Body of pancreas (tissue), 4 donors: Measurements from ENCODE around the gene ANGPTL2.

Source experiments
- POLR2A ChIP-seq, 3 donors: fragments of 450-650 bp; IDR thresholded peaks; one replicate each; pipeline ENCODE4 v1.6.1; 2016; ENCODE audit warnings: antibody characterized with exemption in 3 of 3, mild to moderate bottlenecking in 2 of 3
- TF ChIP-seq, protein P1 (sequence below), 7 experiments: fragments of 450-650 bp in 4 of 7; fragments of 200-600 bp in 3 of 7; sonication (generic) in 3 of 7; IDR thresholded peaks; one replicate each; pipeline ENCODE4 v1.5.1; 2016 to 2019; ENCODE audit warnings: antibody characterized with exemption in 7 of 7

DNA sequence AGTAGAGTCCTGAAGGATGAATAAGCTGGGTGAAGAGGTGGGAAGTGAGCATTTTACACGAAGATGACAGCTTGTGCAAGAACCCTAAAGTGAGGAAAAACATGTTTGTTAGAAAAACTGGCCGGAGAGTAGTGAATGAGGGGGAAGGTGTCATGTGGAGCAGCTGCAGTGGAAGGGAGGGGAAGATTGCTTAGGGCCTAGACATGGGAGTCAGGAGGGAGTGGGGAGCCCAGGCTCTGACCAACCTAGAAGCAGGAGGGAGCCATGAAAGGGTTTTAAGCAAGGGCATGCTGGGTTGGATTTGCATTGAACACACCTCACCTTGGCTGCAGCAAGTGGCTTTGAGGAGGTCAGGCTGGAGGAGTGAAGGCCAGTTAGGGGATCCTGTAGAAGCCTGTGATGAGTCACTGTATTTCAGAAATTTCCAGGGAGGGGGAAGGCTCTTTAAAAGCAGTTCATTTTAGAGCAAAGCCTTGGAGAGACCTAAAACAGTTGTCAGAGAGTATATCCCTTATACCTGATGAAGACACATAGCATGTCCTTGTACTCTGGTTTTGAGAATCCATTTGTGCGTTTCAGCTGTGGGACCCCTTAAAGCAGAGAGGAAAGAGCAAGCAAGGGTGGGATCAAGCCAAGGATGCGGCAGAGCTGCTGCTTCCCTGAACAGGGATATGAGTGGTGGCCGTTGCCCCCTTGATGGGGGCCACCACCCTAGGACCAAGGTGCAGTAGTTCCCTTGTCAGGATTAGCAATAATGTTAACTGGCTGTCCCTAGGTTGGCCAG lies 45.4 kb downstream of the ANGPTL2 start:
- TF ChIP-seq, protein P1, sequence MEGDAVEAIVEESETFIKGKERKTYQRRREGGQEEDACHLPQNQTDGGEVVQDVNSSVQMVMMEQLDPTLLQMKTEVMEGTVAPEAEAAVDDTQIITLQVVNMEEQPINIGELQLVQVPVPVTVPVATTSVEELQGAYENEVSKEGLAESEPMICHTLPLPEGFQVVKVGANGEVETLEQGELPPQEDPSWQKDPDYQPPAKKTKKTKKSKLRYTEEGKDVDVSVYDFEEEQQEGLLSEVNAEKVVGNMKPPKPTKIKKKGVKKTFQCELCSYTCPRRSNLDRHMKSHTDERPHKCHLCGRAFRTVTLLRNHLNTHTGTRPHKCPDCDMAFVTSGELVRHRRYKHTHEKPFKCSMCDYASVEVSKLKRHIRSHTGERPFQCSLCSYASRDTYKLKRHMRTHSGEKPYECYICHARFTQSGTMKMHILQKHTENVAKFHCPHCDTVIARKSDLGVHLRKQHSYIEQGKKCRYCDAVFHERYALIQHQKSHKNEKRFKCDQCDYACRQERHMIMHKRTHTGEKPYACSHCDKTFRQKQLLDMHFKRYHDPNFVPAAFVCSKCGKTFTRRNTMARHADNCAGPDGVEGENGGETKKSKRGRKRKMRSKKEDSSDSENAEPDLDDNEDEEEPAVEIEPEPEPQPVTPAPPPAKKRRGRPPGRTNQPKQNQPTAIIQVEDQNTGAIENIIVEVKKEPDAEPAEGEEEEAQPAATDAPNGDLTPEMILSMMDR (IDR thresholded peaks at IDR 0.05) = no peak
- TF ChIP-seq POLR2A (IDR thresholded peaks at IDR 0.05) = no peak
